Testis (tissue), 3 donors: ENCODE results near the gene PDLIM7. TPM values are rescaled to one million over a fixed set of nuclear protein-coding genes. Genes with fewer than 3 reads are reported as not detected.

Experiments used
- DNase-seq: peaks from one replicate; pipeline ENCODE4 v3.0.0-alpha.2; 2019
- H3K27ac ChIP-seq, 2 donors: fragments of 200-600 bp; sonication (generic); one replicate each; pipeline ENCODE4 v1.5.1; 2019
- H3K27me3 ChIP-seq: fragments of 200-600 bp; sonication (generic); one replicate; pipeline ENCODE4 v1.5.1; 2019
- H3K36me3 ChIP-seq: fragments of 200-600 bp; sonication (generic); one replicate; pipeline ENCODE4 v1.5.1; 2017; ENCODE audit warnings: low read depth; ENCODE audit errors: missing control alignments
- H3K4me1 ChIP-seq: fragments of 200-600 bp; sonication (generic); one replicate; pipeline ENCODE4 v1.5.1; 2019
- H3K4me3 ChIP-seq, 2 donors: fragments of 200-600 bp; sonication (generic); one replicate each; pipeline ENCODE4 v1.5.1; 2017 to 2019
- H3K9me3 ChIP-seq: fragments of 200-600 bp; sonication (generic); one replicate; pipeline ENCODE4 v1.5.1; 2017
- POLR2A ChIP-seq: fragments of 450-650 bp; IDR thresholded peaks from one replicate; pipeline ENCODE4 v1.6.1; 2017; ENCODE audit warnings: antibody characterized with exemption, mild to moderate bottlenecking, moderate library complexity
- WGBS, 2 donors: methylation state at CpG; one replicate each; pipeline ENCODE4 v1.1.5; 2018; 5-methylcytosine and 5-hydroxymethylcytosine counted together
- intact Hi-C: fragments of 100-400 bp; cut with DNase I; formaldehyde crosslinking; loops from one replicate; pipeline ENCODE4 v1.15.1; 2023; ENCODE audit warnings: low total_unique reads
- polyA plus RNA-seq: library from polyadenylated mRNA; stranded (reverse); fragments of 350-450 nt; fragmentation: Illumina TruSeq; extraction: RNeasy Lipid Tissue Mini Kit (QIAGEN cat#74804); gene quantifications from one replicate; pipeline ENCODE4 v1.2.3, GENCODE V29; 2014; ENCODE audit warnings: low read depth, low replicate concordance; ENCODE audit not compliant: insufficient read depth
- total RNA-seq, 2 donors: library from RNA; depleted of rRNA; stranded (reverse); fragments of >200 nt; gene quantifications; one replicate each; pipeline ENCODE4 v1.2.3, GENCODE V29; 2016
- TF ChIP-seq, protein P1 (sequence below), 3 experiments: fragments of 450-650 bp in 2 of 3; fragments of 200-600 bp in 1 of 3; sonication (generic) in 1 of 3; IDR thresholded peaks; one replicate each; pipeline ENCODE4 v1.5.1; 2016 to 2019; ENCODE audit warnings: antibody characterized with exemption in 3 of 3, mild to moderate bottlenecking in 2 of 3, moderate library complexity in 1 of 3

Gene PDLIM7
- total and polyA plus RNA-seq, 3 donors from 2014 or later: 72.2 to 118 (median 90.5) TPM

DNA sequence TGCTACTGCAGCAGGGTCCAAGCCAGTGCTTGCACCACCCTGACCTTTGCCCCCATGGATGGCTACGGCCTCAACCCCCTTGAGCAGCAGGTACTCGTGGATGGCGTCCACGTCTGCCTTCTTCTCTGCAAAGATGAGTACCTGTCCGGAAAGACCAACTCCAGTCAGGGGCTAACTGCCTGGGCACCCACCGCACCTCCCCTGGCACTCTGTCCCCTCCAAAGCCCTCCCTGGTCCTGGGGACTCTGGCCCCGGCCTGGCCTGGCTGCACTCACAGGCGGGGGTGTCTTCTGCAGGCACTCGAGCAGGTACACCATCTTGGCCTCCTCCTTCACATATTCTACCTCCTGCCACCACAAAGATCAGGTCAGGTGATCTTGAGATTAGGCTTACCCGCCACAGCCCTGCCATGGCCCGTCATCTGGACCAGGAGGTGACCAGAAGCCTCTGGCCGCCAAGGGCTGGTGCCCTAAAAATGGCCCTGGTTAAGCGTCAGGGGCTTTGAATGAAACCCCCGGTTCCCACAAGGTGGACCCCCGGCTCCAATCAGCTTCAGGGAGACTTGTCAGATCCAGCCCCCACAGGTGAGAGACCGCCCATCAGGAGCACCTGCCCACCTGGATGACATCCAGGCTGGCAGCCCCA, 15.5 kb upstream of the PDLIM7 start:
- Histone ChIP-seq H3K4me3 (no peak overlapping the region), H3K36me3 (no peaks in the 10 kb centered on the region), H3K27me3 (no peaks in the 10 kb centered on the region), H3K9me3 (no peaks in the 10 kb centered on the region), H3K27ac (no peak overlapping the region), H3K4me1 (peaks cover 11% of the 10 kb centered on the region)
- DNase-seq: no peak
- TF ChIP-seq, protein P1, sequence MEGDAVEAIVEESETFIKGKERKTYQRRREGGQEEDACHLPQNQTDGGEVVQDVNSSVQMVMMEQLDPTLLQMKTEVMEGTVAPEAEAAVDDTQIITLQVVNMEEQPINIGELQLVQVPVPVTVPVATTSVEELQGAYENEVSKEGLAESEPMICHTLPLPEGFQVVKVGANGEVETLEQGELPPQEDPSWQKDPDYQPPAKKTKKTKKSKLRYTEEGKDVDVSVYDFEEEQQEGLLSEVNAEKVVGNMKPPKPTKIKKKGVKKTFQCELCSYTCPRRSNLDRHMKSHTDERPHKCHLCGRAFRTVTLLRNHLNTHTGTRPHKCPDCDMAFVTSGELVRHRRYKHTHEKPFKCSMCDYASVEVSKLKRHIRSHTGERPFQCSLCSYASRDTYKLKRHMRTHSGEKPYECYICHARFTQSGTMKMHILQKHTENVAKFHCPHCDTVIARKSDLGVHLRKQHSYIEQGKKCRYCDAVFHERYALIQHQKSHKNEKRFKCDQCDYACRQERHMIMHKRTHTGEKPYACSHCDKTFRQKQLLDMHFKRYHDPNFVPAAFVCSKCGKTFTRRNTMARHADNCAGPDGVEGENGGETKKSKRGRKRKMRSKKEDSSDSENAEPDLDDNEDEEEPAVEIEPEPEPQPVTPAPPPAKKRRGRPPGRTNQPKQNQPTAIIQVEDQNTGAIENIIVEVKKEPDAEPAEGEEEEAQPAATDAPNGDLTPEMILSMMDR (IDR thresholded peaks at IDR 0.05): no peak
- TF ChIP-seq POLR2A: no peak
- 91 to 93% methylated on average over 5 to 16 of the region's 16 CpGs for WGBS, 2 donors
- intact Hi-C loops: no loop called here

- Histone ChIP-seq H3K4me1 (peaks cover 8% of the 10 kb centered on the region), H3K27ac (no peak overlapping the region), H3K9me3 (no peaks in the 10 kb centered on the region), H3K4me3 (no peak overlapping the region), H3K36me3 (no peaks in the 10 kb centered on the region), H3K27me3 (no peaks in the 10 kb centered on the region)
- TF ChIP-seq, protein P1 (IDR thresholded peaks at IDR 0.05): no peak
- TF ChIP-seq POLR2A: no peak
- DNase-seq: no peak
- WGBS, 2 donors: 92 to 94% methylated on average over 21 to 34 of the region's 34 CpGs
- intact Hi-C loops: no loop called here
Measured at GRCh38 chr5:177511796-177512675, 14.6 kb upstream of the PDLIM7 start.

- H3K4me3 ChIP-seq: no peak overlapping the region
- DNase-seq: no peak
- H3K27ac ChIP-seq: no peak overlapping the region
- H3K27me3 ChIP-seq: no peaks in the 10 kb centered on the region
- no peaks in the 10 kb centered on the region for H3K9me3 ChIP-seq
- H3K36me3 ChIP-seq: no peaks in the 10 kb centered on the region
- intact Hi-C loops: no loop called here
- H3K4me1 ChIP-seq: peaks cover 8% of the 10 kb centered on the region
- TF ChIP-seq POLR2A: no peak
- TF ChIP-seq, protein P1 (IDR thresholded peaks at IDR 0.05): no peak
- WGBS, 2 donors: 92 to 97% methylated on average over 4 to 5 of the region's 5 CpGs
Measured at GRCh38 chr5:177511181-177511580, 13.8 kb upstream of the PDLIM7 start.

- Histone ChIP-seq H3K4me1 (peaks cover 2% of the 10 kb centered on the region), H3K36me3 (no peaks in the 10 kb centered on the region), H3K4me3 (no peak overlapping the region), H3K9me3 (no peaks in the 10 kb centered on the region), H3K27me3 (no peaks in the 10 kb centered on the region), H3K27ac (no peak overlapping the region)
- 84 to 91% methylated on average over 15 of the region's 15 CpGs for WGBS, 2 donors
- no peak for TF ChIP-seq POLR2A
- TF ChIP-seq, protein P1 (IDR thresholded peaks at IDR 0.05): no peak
- intact Hi-C loops: no loop called here
- no peak for DNase-seq
Measured at GRCh38 chr5:177510567-177511053, 13.2 kb upstream of the PDLIM7 start.
